SU-DHL-6 (cell line): Measurements from ENCODE around the gene DPP4.

Experiments used
- EZH2phosphoT487 ChIP-seq: fragments of 200-600 bp; sonication (generic), shearing (Covaris generic); conservative IDR thresholded peaks from 2 replicates; pipeline ENCODE4 v1.6.1; 2018; ENCODE audit warnings: mild to moderate bottlenecking, antibody characterized with exemption, low read length, moderate library complexity, mixed read lengths
- TF ChIP-seq, protein P1 (sequence below): fragments of 200-600 bp; sonication (generic); IDR thresholded peaks from one replicate; pipeline ENCODE4 v1.5.1; 2017; ENCODE audit warnings: antibody characterized with exemption, mild to moderate bottlenecking, low read length, moderate library complexity; ENCODE audit not compliant: insufficient read depth, poor library complexity, severe bottlenecking

DNA sequence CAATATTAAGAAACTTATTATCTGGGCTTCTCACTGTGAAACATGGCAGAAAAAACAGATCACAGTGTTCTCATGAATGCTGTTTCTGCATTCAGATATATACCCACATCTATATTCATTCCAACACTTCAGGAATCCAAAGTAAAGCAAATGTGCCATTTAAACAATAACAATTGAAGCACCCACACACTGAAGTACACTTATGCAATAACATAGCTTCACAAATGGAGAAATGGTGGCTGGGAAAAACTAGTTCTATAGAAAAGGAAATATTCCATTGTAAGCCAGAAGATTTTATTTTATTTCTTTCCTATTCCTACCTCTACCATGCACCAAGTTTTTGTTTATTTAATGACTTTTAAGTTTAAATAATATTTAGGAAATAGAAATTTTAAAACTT, 111.9 kb downstream of the DPP4 start:
- TF ChIP-seq, protein P1, sequence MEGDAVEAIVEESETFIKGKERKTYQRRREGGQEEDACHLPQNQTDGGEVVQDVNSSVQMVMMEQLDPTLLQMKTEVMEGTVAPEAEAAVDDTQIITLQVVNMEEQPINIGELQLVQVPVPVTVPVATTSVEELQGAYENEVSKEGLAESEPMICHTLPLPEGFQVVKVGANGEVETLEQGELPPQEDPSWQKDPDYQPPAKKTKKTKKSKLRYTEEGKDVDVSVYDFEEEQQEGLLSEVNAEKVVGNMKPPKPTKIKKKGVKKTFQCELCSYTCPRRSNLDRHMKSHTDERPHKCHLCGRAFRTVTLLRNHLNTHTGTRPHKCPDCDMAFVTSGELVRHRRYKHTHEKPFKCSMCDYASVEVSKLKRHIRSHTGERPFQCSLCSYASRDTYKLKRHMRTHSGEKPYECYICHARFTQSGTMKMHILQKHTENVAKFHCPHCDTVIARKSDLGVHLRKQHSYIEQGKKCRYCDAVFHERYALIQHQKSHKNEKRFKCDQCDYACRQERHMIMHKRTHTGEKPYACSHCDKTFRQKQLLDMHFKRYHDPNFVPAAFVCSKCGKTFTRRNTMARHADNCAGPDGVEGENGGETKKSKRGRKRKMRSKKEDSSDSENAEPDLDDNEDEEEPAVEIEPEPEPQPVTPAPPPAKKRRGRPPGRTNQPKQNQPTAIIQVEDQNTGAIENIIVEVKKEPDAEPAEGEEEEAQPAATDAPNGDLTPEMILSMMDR = no peak
- no peak for TF ChIP-seq EZH2phosphoT487
